Activated naive CD8-positive, alpha-beta T cell treated with anti-CD3 and anti-CD28 coated beads, Interleukin-2, amount 10 ng/mL, durations not matched to agents 7 days and 5 days (primary cell): ENCODE results near the gene ZNRF1. TPM values are rescaled to one million over a fixed set of nuclear protein-coding genes. Genes with fewer than 3 reads are reported as not detected.

ENCODE experiments used
- ATAC-seq: fragments of 150-1000 bp; cut with Tn5 transposase; one replicate; pipeline ENCODE4 v1.10.0; 2021; ENCODE audit warnings: low read depth, moderate library complexity
- POLR2A ChIA-PET: fragments of 350-600 bp; sonication (Branson Sonifier 250); formaldehyde crosslinking; loops from one replicate; lab custom pipeline; 2021; ENCODE audit warnings: antibody characterized with exemption; lab: Charles Lee
- DNase-seq: peaks from one replicate; pipeline ENCODE4 v3.0.0; 2021
- H3K27ac Mint-ChIP-seq: one replicate; pipeline ENCODE4 v1.8.0; 2022; ENCODE audit warnings: mild to moderate bottlenecking, mixed read lengths
- H3K27me3 Mint-ChIP-seq: one replicate; pipeline ENCODE4 v1.8.0; 2022; ENCODE audit warnings: mild to moderate bottlenecking, moderate library complexity, mixed read lengths
- H3K36me3 Mint-ChIP-seq: one replicate; pipeline ENCODE4 v1.8.0; 2021; ENCODE audit warnings: mild to moderate bottlenecking, mixed read lengths
- H3K4me1 Mint-ChIP-seq: one replicate; pipeline ENCODE4 v1.8.0; 2021; ENCODE audit warnings: mixed read lengths
- H3K4me3 Mint-ChIP-seq: one replicate; pipeline ENCODE4 v1.8.0; 2022; ENCODE audit warnings: mild to moderate bottlenecking, moderate library complexity, mixed read lengths
- H3K9me3 Mint-ChIP-seq: one replicate; pipeline ENCODE4 v1.8.0; 2021; ENCODE audit warnings: mixed read lengths
- total RNA-seq, 2 experiments: library from RNA; stranded (reverse); gene quantifications; one replicate each; pipeline ENCODE4 v1.2.3, GENCODE V29; 2021

Gene ZNRF1
- total RNA-seq, 2 experiments from 2014 or later, result 8.2 to 9.0 TPM

DNA sequence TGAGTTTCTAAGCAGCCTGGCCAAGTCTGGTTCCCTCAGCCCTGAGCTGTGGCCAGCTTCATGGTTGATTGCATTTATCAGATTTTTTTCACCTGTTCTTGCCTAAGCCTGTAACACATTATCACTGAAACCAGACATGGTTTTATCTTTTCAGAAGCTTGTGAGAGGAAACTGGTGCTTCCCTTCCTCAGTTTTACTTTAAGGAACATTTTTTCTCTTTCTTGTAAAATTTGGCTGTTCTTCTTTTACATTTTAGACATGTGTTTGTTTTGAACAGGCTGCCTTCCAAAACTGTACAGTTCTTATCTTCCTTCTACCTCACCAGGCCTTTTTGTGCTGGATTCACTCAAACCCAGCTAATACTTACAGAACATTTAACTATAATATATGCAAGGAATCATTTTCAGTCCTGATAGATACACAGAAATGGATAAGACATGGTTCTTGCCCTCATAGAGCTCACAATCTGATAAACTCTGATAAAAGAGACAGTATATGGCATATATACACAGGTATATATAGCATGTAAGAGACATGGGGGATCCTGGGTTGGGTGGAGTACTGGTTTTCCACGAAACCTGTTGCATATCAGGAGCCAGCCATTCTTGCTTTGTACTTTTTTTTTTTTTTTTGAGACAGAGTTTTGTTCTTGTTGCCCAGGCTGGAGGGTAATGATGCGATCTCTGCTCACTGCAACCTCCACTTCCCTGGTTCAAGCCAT lies 44.5 kb downstream of the ZNRF1 start:
- Mint-ChIP-seq H3K4me1 (peaks cover 1% of the 10 kb centered on the region), H3K27ac (no peak overlapping the region), H3K36me3 (peaks cover 2% of the 10 kb centered on the region), H3K27me3 (no peaks in the 10 kb centered on the region), H3K9me3 (peaks cover 7% of the 10 kb centered on the region), H3K4me3 (no peak overlapping the region)
- ATAC-seq (no peak), DNase-seq (no peak)
- POLR2A ChIA-PET, result no interaction called here

- Mint-ChIP-seq H3K4me1 (peaks cover 1% of the 10 kb centered on the region), H3K4me3 (no peak overlapping the region), H3K9me3 (no peaks in the 10 kb centered on the region), H3K36me3 (no peaks in the 10 kb centered on the region), H3K27ac (no peak overlapping the region), H3K27me3 (no peaks in the 10 kb centered on the region)
- DNase-seq (no peak), ATAC-seq (no peak)
- POLR2A ChIA-PET, result no interaction called here
Measured at GRCh38 chr16:75044800-75045361, 46.1 kb downstream of the ZNRF1 start.

GRCh38 chr16:75045424-75045823 lies 46.6 kb downstream of the ZNRF1 start:
- ATAC-seq (no peak), DNase-seq (no peak)
- Mint-ChIP-seq H3K27ac (no peak overlapping the region), H3K4me3 (no peak overlapping the region), H3K36me3 (no peaks in the 10 kb centered on the region), H3K4me1 (peaks cover 1% of the 10 kb centered on the region), H3K27me3 (no peaks in the 10 kb centered on the region), H3K9me3 (no peaks in the 10 kb centered on the region)
- POLR2A ChIA-PET, result no interaction called here

- POLR2A ChIA-PET, result no interaction called here
- Mint-ChIP-seq H3K36me3 (no peaks in the 10 kb centered on the region), H3K4me1 (no peaks in the 10 kb centered on the region), H3K27ac (no peak overlapping the region), H3K4me3 (no peak overlapping the region), H3K9me3 (no peaks in the 10 kb centered on the region), H3K27me3 (no peaks in the 10 kb centered on the region)
- DNase-seq (no peak), ATAC-seq (no peak)
Measured at GRCh38 chr16:75048054-75048453, 49.2 kb downstream of the ZNRF1 start.

GRCh38 chr16:75048530-75048929 lies 49.7 kb downstream of the ZNRF1 start:
- ATAC-seq, result no peak
- H3K4me1 Mint-ChIP-seq, result no peaks in the 10 kb centered on the region
- no peak for DNase-seq
- H3K27ac Mint-ChIP-seq, result no peak overlapping the region
- H3K4me3 Mint-ChIP-seq, result no peak overlapping the region
- no peaks in the 10 kb centered on the region for H3K27me3 Mint-ChIP-seq
- H3K36me3 Mint-ChIP-seq, result no peaks in the 10 kb centered on the region
- POLR2A ChIA-PET, result no interaction called here
- no peaks in the 10 kb centered on the region for H3K9me3 Mint-ChIP-seq

GRCh38 chr16:75052481-75053202 lies 53.8 kb downstream of the ZNRF1 start:
- Mint-ChIP-seq H3K9me3 (no peaks in the 10 kb centered on the region), H3K4me1 (no peaks in the 10 kb centered on the region), H3K36me3 (peaks cover 2% of the 10 kb centered on the region), H3K27me3 (no peaks in the 10 kb centered on the region), H3K27ac (no peak overlapping the region), H3K4me3 (no peak overlapping the region)
- POLR2A ChIA-PET, result no interaction called here
- no peak for DNase-seq
- ATAC-seq, result no peak

- H3K4me1 Mint-ChIP-seq, result no peaks in the 10 kb centered on the region
- no peaks in the 10 kb centered on the region for H3K27me3 Mint-ChIP-seq
- POLR2A ChIA-PET, result no interaction called here
- H3K36me3 Mint-ChIP-seq, result peaks cover 2% of the 10 kb centered on the region
- H3K4me3 Mint-ChIP-seq, result no peak overlapping the region
- ATAC-seq (no peak), DNase-seq (no peak)
- H3K9me3 Mint-ChIP-seq, result no peaks in the 10 kb centered on the region
- no peak overlapping the region for H3K27ac Mint-ChIP-seq
Measured at GRCh38 chr16:75053791-75054555, 55.1 kb downstream of the ZNRF1 start.

DNA sequence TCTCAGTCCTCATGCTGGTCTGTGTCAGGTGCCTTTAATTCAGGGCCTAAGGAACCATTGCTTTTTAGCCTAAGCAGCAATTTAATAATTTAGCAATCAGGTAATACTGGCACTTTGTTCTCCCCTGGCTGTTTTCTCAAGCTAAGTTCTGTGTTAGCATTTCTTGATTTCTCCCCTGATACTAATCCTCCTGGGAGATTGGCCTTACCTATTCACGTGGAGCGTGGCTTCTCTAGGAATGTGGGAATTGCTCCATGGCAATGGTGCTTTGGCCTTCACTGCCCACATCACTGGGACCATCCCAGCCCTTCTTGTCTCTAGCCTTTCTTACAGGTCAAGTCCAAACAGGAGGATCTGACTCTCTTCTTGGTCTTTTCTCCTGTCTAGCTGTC lies 55.7 kb downstream of the ZNRF1 start:
- Mint-ChIP-seq H3K27ac (no peak overlapping the region), H3K4me1 (no peaks in the 10 kb centered on the region), H3K27me3 (no peaks in the 10 kb centered on the region), H3K36me3 (peaks cover 2% of the 10 kb centered on the region), H3K4me3 (no peak overlapping the region), H3K9me3 (no peaks in the 10 kb centered on the region)
- DNase-seq (no peak), ATAC-seq (no peak)
- POLR2A ChIA-PET, result no interaction called here

GRCh38 chr16:75058806-75059205 lies 60.0 kb downstream of the ZNRF1 start:
- Mint-ChIP-seq H3K27me3 (peaks cover 1% of the 10 kb centered on the region), H3K27ac (no peak overlapping the region), H3K4me3 (no peak overlapping the region), H3K9me3 (no peaks in the 10 kb centered on the region), H3K4me1 (peaks cover 4% of the 10 kb centered on the region), H3K36me3 (peaks cover 2% of the 10 kb centered on the region)
- POLR2A ChIA-PET, result no interaction called here
- no peak for DNase-seq
- no peak for ATAC-seq

DNA sequence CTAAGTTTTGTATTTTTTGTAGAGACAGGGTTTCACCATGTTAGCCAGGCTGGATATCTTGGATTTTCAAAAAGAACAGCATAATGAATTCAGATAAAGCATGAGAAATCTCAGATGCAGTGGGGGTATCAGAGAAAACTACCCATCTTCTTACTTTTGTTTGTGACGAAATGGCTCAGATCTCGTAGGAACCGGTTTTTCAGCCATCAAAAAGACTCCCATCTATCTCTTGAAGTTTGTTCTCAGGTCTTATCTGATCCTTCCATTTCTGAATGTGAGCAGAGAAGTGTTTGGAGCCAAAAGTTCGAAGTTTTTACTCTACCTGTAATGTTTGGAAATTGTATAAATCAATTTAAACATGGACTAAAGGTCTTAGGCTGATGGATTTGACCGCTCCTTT lies 60.6 kb downstream of the ZNRF1 start:
- H3K27ac Mint-ChIP-seq, result no peak overlapping the region
- H3K4me1 Mint-ChIP-seq, result peaks cover 7% of the 10 kb centered on the region
- H3K9me3 Mint-ChIP-seq, result no peaks in the 10 kb centered on the region
- POLR2A ChIA-PET, result no interaction called here
- ATAC-seq (no peak), DNase-seq (no peak)
- H3K4me3 Mint-ChIP-seq, result no peak overlapping the region
- peaks cover 2% of the 10 kb centered on the region for H3K36me3 Mint-ChIP-seq
- peaks cover 1% of the 10 kb centered on the region for H3K27me3 Mint-ChIP-seq

- DNase-seq, result no peak
- H3K4me3 Mint-ChIP-seq, result no peak overlapping the region
- H3K27ac Mint-ChIP-seq, result no peak overlapping the region
- H3K27me3 Mint-ChIP-seq, result peaks cover 1% of the 10 kb centered on the region
- ATAC-seq, result no peak
- no peaks in the 10 kb centered on the region for H3K9me3 Mint-ChIP-seq
- POLR2A ChIA-PET, result no interaction called here
- H3K36me3 Mint-ChIP-seq, result peaks cover 2% of the 10 kb centered on the region
- H3K4me1 Mint-ChIP-seq, result peaks cover 18% of the 10 kb centered on the region
Measured at GRCh38 chr16:75060723-75061122, 61.9 kb downstream of the ZNRF1 start.

GRCh38 chr16:75061669-75062068 lies 62.8 kb downstream of the ZNRF1 start:
- H3K4me1 Mint-ChIP-seq, result peaks cover 22% of the 10 kb centered on the region
- H3K36me3 Mint-ChIP-seq, result no peaks in the 10 kb centered on the region
- H3K4me3 Mint-ChIP-seq, result no peak overlapping the region
- no peak for DNase-seq
- ATAC-seq, result no peak
- POLR2A ChIA-PET, result no interaction called here
- H3K9me3 Mint-ChIP-seq, result no peaks in the 10 kb centered on the region
- H3K27ac Mint-ChIP-seq, result no peak overlapping the region
- H3K27me3 Mint-ChIP-seq, result peaks cover 2% of the 10 kb centered on the region

DNA sequence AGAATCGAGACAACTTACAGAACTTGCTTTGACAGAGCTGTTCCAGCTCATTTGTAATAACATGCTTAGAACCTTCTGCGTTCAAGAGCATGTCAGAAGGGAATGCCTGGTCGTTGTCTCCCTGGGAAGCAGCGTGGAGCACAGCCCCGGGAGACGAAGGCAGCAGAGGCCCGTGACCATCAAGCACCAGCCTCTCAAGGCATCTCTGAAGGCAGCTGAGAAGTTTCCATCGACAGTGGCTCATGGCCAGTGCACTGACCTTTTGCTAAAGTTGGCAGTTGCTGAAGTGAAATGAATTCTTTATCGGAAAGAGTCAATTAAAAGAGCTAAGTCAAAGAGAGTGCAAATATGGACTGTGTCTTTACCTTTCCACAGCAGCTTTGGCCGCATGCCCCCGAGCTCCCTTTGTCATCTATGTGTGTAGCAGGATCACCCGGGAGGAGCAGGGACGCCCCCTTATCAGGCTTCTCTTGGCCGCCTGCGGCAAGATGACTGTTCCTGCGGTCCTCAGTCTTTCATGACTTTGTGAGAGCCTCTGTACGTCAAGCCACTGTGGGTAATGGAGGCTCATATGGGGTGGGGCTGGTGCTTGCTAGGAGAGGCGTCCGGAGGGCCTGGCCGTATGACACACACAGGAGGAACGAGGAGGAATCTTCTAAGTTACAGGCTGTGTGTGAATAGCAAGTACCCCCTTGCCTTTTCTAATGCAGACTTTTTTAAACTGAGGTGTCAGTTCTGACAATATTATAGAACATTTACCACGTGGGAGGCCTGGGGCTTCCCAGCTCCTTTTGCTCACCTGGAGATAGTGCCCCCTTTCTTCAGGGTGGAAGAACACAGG lies 63.5 kb downstream of the ZNRF1 start:
- H3K4me3 Mint-ChIP-seq, result no peak overlapping the region
- H3K9me3 Mint-ChIP-seq, result no peaks in the 10 kb centered on the region
- peaks cover 4% of the 10 kb centered on the region for H3K27me3 Mint-ChIP-seq
- ATAC-seq (no peak), DNase-seq (no peak)
- no peaks in the 10 kb centered on the region for H3K36me3 Mint-ChIP-seq
- H3K27ac Mint-ChIP-seq, result peak overlapping the region; percentile 35
- H3K4me1 Mint-ChIP-seq, result peaks cover 24% of the 10 kb centered on the region
- POLR2A ChIA-PET, result no interaction called here
